Stimulated activated CD4-positive, alpha-beta T cell treated with anti-CD3 and anti-CD28 coated beads, TNF-alpha, amount 100 ng/mL, for 1 hour (primary cell): ENCODE results near the gene LBR.
"Not testable (repeated sequence)": the region's sequence is repeated elsewhere in the genome, so short reads cannot be mapped to it uniquely, and the experiment has no call there.

ENCODE experiments used
- DNase-seq, 3 donors: peaks; one replicate each; pipeline ENCODE4 v3.0.0-alpha.2; 2020; ENCODE audit warnings: low read depth in 3 of 3, low spot score in 1 of 3

Gene LBR

GRCh38 chr1:225423518-225423855 is 4.4 kb downstream of the LBR start:
- DNase-seq = no peak

GRCh38 chr1:225422795-225423517 is 4.9 kb downstream of the LBR start:
- DNase-seq = no peak

- DNase-seq = no peak
Observed at GRCh38 chr1:225422031-225422605, 5.7 kb downstream of the LBR start.

GRCh38 chr1:225418598-225418997 is 9.2 kb downstream of the LBR start:
- no peak for DNase-seq

- DNase-seq = no peak
Observed at GRCh38 chr1:225418059-225418458, 9.8 kb downstream of the LBR start.

- DNase-seq = no peak
Observed at GRCh38 chr1:225415967-225416745, 11.7 kb downstream of the LBR start.

GRCh38 chr1:225415307-225415706 is 12.5 kb downstream of the LBR start:
- DNase-seq = no peak

GRCh38 chr1:225413708-225414375 is 14.0 kb downstream of the LBR start:
- DNase-seq = no peak

GRCh38 chr1:225412803-225413351 is 15.0 kb downstream of the LBR start:
- DNase-seq = no peak

GRCh38 chr1:225412321-225412720 is 15.5 kb downstream of the LBR start:
- DNase-seq = no peak

- no peak for DNase-seq
Observed at GRCh38 chr1:225410036-225410435, 17.8 kb downstream of the LBR start.

GRCh38 chr1:225409051-225409450 is 18.8 kb downstream of the LBR start:
- DNase-seq = no peak

GRCh38 chr1:225408249-225408648 is 19.6 kb downstream of the LBR start:
- DNase-seq = no peak

- DNase-seq = no peak
Observed at GRCh38 chr1:225407755-225408154, 20.1 kb downstream of the LBR start.

- DNase-seq = no peak
Observed at GRCh38 chr1:225406976-225407725, 20.7 kb downstream of the LBR start.

GRCh38 chr1:225400968-225401367 is 26.9 kb downstream of the LBR start:
- no peak for DNase-seq

GRCh38 chr1:225396357-225396756 is 31.5 kb downstream of the LBR start:
- no peak for DNase-seq

- no peak for DNase-seq
Observed at GRCh38 chr1:225389843-225390242, 38.0 kb downstream of the LBR start.

- DNase-seq = no peak
Observed at GRCh38 chr1:225388372-225388771, 39.5 kb downstream of the LBR start.

GRCh38 chr1:225386860-225387259 is 41.0 kb downstream of the LBR start:
- DNase-seq = not testable (repeated sequence)

- no peak for DNase-seq
Observed at GRCh38 chr1:225380691-225381090, 47.1 kb downstream of the LBR start.
